HG03060 (cell line): ENCODE results near the gene AATF.

Source experiments
- ATAC-seq: cut with Tn5 transposase; IDR thresholded peaks from one replicate; pipeline ENCODE4 v1.9.1; 2021; ENCODE audit warnings: low read depth, moderate number of reproducible peaks; ENCODE audit not compliant: unreplicated experiment

AATF gene

GRCh38 chr17:37098152-37098551 is 149.4 kb downstream of the AATF start:
- ATAC-seq, result no peak

DNA sequence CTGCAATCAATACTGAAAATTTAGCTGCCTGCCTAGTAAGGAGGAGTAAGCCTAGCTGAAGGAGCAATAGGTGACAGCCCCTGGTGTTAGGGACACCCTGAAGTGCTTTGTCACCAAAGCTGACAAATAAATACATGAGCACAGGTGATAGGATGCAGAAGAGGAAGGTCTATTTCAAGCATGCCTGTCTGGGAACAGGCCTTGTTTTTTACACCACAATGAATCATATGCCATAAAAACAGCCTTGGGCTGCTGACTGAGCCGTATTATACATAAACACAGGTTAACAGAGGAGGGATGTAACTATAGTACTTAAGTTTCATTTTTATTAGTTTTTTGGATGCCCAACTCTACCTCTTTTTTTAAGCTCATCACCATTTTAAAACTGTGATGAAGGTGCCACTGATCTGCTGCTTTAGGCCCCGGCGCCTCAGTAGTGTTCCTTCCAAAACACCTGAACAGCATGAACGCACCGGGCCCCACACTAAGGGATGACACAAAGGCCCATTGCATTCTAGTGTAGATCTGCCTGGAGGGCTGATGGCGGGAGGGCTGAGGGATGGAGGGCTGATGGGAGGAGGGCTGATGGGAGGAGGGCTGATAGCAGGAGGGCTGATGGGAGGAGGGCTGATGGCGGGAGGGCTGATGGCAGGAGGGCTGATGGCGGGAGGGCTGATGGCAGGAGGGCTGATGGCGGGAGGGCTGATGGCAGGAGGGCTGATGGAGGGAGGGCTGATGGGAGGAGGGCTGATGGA is 150.3 kb downstream of the AATF start:
- no peak for ATAC-seq

DNA sequence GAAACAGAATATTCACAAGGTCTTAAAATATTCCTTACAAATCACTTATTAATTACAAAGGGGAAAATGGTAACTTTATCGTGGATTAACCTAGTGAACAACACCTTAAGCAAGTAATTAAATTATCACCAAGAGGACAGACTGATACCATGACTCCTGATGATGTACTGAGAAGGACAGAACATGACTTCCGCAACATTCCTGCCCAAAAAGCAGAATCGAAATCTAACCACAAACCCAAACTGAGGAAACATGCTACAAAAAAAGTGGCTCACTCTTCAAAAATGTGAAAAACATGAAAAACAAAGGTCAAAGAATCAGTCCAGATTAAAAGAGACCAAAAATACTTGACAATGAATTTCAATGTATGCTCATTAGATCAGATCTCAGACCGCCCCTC is 151.5 kb downstream of the AATF start:
- ATAC-seq, result no peak

- no peak for ATAC-seq
Measured at GRCh38 chr17:37101306-37101705, 152.6 kb downstream of the AATF start.

- ATAC-seq, result no peak
Measured at GRCh38 chr17:37103231-37103630, 154.5 kb downstream of the AATF start.

DNA sequence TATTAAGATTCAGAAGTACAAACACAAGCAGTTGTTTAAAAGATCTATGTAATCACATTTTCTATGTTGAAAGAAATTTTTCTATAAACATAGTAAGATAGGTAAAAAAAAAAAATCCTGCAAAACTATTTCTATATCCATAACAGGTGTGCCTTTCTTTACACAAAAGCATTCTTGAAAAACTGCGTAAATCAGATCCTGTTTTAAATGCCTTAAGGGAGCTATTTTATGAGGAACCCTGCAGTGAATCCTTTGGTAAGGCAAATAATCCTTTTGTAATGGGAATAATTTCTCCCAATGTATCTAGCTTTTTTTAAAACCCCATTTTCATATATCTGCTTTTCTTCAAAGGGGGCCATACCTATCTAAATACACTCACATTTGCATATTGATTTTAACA is 157.3 kb downstream of the AATF start:
- no peak for ATAC-seq
